Measurements from ENCODE around the gene GALNT2.

GALNT2 gene

DNA sequence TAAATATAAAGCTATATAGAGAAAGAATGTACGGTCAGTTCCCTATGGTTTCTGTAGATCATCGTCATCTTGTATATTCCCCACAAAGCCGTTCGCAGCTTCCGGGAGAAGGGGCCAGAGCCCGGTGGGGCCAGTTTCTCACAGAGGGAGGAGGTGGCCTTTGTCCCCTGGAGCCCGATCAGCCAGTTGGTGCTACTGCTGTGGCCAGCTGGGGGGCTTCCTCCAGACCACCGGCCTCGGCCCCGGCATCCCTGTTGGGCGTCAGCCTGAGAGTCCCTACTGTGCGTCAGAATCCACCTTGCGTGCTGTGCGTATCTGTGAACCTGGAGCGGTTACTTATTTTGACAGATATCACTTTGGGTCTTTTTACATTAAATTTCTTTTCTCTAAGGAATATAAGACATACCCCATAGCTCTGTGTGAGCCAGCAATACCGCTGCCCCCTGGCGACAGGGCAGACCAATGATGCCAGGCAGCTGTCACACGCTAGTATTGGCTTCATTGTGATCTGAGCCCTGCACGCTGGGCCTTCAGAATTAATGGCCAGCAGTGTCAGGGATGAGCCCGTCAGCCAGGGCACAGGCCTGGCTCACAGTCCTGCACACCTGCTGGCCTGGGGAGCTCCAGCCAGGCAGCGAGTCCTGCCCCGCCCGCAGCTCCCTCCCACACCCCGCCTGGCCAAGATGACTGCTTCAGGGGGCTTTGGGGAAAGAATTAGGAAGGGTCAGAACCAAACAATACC, 213.2 kb downstream of the GALNT2 start:
- DNase-seq (ENCODE audit: low spot score), result no peak

GRCh38 chr1:230280906-230281413, 213.9 kb downstream of the GALNT2 start:
- DNase-seq (ENCODE audit: low spot score), result no peak

- DNase-seq (ENCODE audit: low spot score), result no peak
Measured at GRCh38 chr1:230281556-230281955, 214.5 kb downstream of the GALNT2 start.

- DNase-seq (ENCODE audit: low spot score), result peak; percentile 23
Measured at GRCh38 chr1:230282157-230282556, 215.1 kb downstream of the GALNT2 start.

- no peak for DNase-seq (ENCODE audit: low spot score)
Measured at GRCh38 chr1:230283678-230284077, 216.6 kb downstream of the GALNT2 start.

DNA sequence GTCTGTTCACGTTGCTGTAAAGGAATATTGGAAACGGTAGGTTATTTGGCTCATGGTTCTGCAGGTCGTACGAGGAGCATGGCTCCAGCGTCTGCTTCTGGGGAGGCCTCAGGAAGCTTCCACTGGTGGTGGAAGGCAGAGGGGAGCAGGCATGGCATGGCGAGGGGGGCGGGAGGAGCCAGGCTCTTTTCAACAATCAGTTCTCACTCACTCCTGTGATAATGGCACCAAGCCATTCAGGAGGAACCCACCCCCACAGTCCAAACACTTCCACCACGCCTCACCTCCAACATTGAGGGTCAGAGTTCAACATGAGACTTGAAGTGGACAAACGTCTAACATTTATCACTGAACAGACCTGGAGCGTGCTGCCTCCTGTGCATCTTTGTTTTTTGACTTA, 217.9 kb downstream of the GALNT2 start:
- DNase-seq (ENCODE audit: low spot score), result no peak

DNA sequence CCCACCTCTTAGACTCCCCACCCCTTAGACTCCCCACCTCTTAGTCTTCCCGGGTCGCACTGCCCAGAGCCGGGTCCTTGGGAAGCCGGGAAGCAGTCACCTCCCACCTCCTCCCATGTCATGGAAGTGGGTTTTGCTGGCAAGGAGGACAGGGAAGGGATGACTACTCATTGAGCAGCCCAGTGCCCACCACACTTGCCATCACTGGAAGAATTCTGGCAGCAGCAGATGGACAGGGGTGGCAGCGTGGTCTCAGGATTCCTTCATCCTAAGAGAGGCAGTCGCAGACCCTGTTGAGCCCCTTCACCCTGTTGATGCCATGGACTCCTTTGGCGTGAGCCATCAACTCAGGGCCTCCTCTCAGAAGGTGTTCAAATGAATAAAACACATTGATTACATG, 218.3 kb downstream of the GALNT2 start:
- DNase-seq (ENCODE audit: low spot score), result no peak

- DNase-seq (ENCODE audit: low spot score), result no peak
Measured at GRCh38 chr1:230286166-230286889, 219.3 kb downstream of the GALNT2 start.

DNA sequence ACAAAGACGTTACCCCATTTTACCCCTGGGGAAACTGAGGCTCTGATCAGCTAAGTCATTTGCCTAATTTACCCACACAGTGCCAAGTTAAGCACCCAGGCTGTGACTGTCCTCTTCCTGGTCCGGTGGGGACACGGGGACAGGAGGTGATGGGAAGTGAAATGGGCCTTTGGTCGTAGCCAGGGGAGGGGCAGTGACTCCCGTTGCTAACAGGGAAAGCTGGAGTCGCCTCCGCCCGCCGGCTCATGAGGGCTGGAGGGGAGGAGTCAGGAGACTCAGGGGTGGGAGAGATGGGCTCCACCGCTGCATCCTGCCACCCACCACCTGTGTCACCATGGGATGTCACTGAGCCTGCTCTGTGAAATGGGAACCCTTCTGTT, 219.8 kb downstream of the GALNT2 start:
- no peak for DNase-seq (ENCODE audit: low spot score)

DNA sequence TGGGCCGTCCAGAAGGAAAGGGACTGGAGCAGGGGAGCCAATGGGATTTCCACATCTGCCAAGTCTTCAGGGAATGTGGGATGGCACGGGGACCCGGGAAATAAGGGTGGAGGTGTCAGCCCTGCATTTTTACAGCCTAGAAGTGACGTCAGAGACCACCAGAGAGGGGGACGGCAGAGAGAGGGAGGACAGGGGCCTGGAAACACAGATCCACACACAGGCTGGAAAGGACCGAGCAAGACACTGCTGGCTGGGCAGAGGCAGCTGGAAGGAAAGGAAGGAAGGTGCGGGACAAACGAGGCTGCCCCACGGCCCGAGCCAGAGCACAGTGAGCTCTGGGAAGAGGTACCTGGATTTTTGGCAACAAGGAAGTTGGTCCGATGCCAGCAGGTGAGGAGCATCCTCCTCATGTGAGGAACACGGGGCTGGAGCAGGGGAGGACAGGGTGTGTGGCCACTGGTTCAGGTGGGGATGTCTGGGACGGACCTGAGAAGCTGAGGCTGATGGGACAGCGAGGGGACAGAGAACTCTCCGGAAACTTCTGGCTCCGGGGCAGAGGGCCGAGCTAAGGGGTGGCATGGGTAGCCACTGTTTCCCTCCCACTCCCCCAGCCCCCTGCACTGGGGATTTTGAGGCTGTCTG, 220.8 kb downstream of the GALNT2 start:
- no peak for DNase-seq (ENCODE audit: low spot score)

- no peak for DNase-seq (ENCODE audit: low spot score)
Measured at GRCh38 chr1:230288641-230289349, 221.8 kb downstream of the GALNT2 start.

DNA sequence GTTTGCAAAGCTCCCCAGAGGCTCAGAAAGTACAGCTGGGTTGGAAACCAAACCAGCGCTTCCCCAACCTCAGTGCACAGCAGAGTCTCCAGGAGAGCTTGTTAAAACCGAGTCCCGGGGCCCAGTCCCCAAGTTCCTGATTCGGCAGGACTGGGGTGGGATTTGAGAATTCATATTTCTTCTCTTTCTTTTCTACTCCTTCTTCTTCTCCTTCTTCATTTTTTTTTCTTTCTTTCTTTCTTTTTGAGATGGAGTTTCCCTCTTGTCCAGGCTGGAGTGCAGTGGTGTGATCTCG, 222.3 kb downstream of the GALNT2 start:
- DNase-seq (ENCODE audit: low spot score), result no peak

DNA sequence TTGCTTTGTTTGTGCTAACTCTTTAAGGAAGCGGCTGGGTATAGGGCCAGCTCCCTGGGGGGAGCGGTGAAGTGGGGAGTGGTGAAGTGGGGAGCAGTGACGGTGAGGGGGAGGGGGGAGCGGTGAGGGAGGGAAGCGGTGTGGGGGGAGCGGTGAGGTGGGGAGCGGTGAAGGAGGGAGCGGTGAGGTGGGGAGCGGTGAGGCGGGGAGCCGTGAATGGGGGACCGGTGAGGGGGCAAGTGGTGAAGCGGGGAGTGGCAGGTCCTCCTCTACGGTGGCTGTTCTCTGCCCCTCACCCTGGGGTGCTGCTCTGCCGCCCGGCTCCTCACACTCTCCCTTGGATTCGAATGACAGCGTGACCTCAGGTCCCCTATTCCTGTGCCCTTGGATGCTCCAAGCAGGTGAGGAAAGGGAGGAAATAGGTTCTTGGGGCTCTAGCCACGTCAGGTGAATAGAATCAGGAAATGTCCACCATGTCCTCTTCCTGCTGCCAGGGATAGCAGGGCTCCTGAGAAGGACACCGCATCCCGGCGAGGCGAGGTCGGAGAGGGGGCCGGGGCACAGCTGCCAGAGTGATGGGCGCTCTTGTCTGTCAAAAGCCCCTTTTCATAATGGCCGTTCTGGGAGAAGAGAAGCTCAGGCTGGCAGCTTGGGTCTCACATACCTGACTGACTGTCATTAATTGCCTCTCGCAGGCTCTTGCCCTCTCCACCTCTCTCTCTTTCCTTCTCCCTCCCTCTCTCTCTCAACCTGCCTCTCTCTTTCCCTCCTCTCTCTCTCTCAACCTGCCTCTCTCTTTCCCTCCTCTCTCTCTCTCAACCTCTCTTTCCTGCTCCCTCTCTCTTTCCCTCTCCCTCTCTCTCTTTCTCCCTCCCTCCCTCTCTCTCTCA, 224.9 kb downstream of the GALNT2 start:
- no peak for DNase-seq (ENCODE audit: low spot score)

DNA sequence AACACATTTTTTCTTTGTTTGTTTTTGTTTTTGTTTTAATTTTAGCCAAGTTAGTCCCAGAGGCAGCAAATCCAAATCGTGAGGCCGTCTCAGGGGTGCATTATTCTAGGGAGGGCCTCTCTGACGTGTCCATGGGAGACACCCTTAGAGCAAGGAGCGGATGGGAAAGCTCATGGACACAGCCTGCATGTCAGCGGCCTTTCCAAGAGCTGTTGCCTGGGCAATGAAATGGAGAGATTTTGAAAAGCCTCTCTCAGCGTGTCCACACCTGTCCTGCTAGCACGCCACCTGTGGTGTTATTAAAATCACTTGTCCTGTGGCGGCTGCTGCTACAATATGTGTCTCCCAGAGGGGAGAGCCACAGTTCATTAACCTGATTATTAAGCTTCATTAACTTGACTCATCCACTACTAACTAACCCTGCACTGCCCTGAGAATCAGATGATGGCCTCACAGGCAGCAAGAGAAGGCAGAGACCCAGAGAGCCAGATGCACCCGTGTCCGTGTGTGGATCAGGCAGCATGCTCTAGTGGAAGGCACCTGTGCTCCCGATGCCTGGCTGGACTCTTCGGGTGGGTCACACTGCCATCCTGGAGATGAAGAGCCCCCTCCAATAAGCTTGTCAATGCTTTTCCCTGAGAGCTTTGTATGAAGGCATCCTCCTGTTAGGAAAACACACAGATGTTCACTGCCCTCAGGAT, 225.8 kb downstream of the GALNT2 start:
- no peak for DNase-seq (ENCODE audit: low spot score)

DNA sequence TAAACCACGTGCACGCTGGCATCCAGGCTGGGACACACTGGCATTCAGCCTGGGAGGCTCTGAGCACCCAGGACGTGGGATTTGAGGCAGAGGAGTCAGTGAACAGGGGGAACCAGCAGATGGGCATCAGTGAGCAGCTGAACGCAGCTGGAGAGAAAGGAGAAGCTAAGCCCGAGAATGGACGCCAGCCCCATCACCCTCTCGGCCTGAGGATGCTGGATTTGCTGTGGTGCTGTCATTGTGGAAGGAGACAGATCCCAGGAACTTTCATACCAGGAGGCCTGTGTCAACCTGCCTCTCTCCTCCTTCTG, 226.3 kb downstream of the GALNT2 start:
- DNase-seq (ENCODE audit: low spot score), result no peak

DNA sequence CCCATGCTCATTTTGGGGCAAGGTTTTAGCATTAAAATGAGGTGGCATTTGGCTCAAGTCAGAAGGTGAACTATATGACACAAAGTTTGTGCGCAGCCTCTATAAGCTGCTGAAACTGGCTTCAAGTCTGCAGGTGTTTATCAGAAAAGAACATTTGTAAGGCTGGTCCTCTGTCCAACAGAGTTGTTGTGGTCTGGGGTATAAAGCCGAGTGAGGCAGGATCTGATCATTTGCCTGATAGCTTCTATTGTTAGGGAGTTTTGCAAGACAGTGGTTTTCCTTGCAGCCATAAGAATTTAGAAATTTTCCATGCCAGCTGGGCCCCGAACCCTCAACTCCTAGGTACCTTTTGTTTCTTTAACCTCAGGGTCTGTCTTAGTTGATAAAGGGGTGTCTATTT, 228.3 kb downstream of the GALNT2 start:
- no peak for DNase-seq (ENCODE audit: low spot score)

- DNase-seq (ENCODE audit: low spot score), result no peak
Measured at GRCh38 chr1:230299191-230300006, 232.4 kb downstream of the GALNT2 start.

GRCh38 chr1:230300322-230301301, 233.6 kb downstream of the GALNT2 start:
- no peak for DNase-seq (ENCODE audit: low spot score)

DNA sequence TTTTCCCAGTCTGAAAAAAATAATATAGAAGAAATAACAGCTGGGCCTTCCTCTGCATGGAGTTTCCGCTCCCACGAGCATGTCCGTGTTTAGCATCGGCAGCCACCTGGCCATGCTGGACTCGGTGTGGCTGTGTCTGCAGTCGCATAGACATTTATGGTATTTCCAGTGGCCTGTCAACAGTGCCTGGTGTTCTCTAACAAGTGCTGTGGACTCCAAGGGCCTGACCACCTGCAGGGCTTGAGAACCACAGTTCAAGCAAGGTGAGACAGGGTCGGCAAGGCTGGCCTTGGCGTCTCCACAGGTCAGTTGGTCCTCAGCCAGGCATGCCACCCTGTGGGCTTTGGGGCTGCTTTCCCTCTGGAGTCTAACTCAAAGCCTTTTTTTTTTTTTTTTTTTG, 234.3 kb downstream of the GALNT2 start:
- DNase-seq (ENCODE audit: low spot score), result no peak
